ENCODE data around the gene TARP.

TARP gene

GRCh38 chr7:38280707-38281106 lies 7.3 kb upstream of the TARP start:
- TF ChIP-seq EZH2 (IDR thresholded peaks at IDR 0.05; ENCODE audit: low read depth) (no peak), CTCF (conservative IDR thresholded peaks at IDR 0.05) (no peak)
- Histone ChIP-seq H3K4me3 (no peak overlapping the region), H2AFZ (no peak overlapping the region), H3K4me1 (replicated peaks; ENCODE audit: insufficient read depth) (no peaks in the 10 kb centered on the region), H3K79me2 (ENCODE audit: low read depth) (no peaks in the 10 kb centered on the region), H3K9me2 (ENCODE audit: insufficient read depth) (no peaks in the 10 kb centered on the region), H3K27ac (no peak overlapping the region), H3K36me3 (ENCODE audit: low read depth) (no peaks in the 10 kb centered on the region), H4K20me1 (ENCODE audit: insufficient read depth) (no peaks in the 10 kb centered on the region), H3K9me3 (ENCODE audit: insufficient read depth, low read depth) (no peaks in the 10 kb centered on the region), H3K4me2 (no peak overlapping the region), H3F3A (ENCODE audit: insufficient read depth, low read depth) (no peaks in the 10 kb centered on the region), H3K27me3 (ENCODE audit: insufficient read depth, low read depth) (peaks cover 64% of the 10 kb centered on the region)
- no peak for DNase-seq
- ChIA-PET POLR2A (ENCODE audit: unreplicated experiment) (no interaction called here), CTCF (no interaction called here)
- intact Hi-C loops (cut with micrococcal nuclease; ENCODE audit: unreplicated experiment) = no loop called here
- BruUV-seq (replicated peaks) = no TSS peak

- no peak for TF ChIP-seq CTCF (conservative IDR thresholded peaks at IDR 0.05)
- TF ChIP-seq EZH2 (IDR thresholded peaks at IDR 0.05; ENCODE audit: low read depth) = no peak
- no peak for DNase-seq
- POLR2A ChIA-PET (ENCODE audit: unreplicated experiment) = no interaction called here
- CTCF ChIA-PET = no interaction called here
- H3K79me2 ChIP-seq (ENCODE audit: low read depth) = no peaks in the 10 kb centered on the region
- H3K4me1 ChIP-seq (replicated peaks; ENCODE audit: insufficient read depth) = no peaks in the 10 kb centered on the region
- H3K9me2 ChIP-seq (ENCODE audit: insufficient read depth) = 0 out of 2 replicates have a peak, but pooled peaks cover under 1% of the 10 kb centered on the region
- H3K36me3 ChIP-seq (ENCODE audit: low read depth) = no peaks in the 10 kb centered on the region
- H3K4me2 ChIP-seq = no peak overlapping the region
- H3K27me3 ChIP-seq (ENCODE audit: insufficient read depth, low read depth) = peaks cover 60% of the 10 kb centered on the region
- no TSS peak for BruUV-seq (replicated peaks)
- H3F3A ChIP-seq (ENCODE audit: insufficient read depth, low read depth) = no peaks in the 10 kb centered on the region
- intact Hi-C loops (cut with micrococcal nuclease; ENCODE audit: unreplicated experiment) = no loop called here
- H3K27ac ChIP-seq = no peak overlapping the region
- no peaks in the 10 kb centered on the region for H4K20me1 ChIP-seq (ENCODE audit: insufficient read depth)
- no peak overlapping the region for H2AFZ ChIP-seq
- H3K4me3 ChIP-seq = no peak overlapping the region
- H3K9me3 ChIP-seq (ENCODE audit: insufficient read depth, low read depth) = no peaks in the 10 kb centered on the region
Observed at GRCh38 chr7:38280000-38280399, 6.6 kb upstream of the TARP start.

GRCh38 chr7:38276096-38276877 lies 2.9 kb upstream of the TARP start:
- Histone ChIP-seq H4K20me1 (ENCODE audit: insufficient read depth) (no peaks in the 10 kb centered on the region), H3K4me1 (replicated peaks; ENCODE audit: insufficient read depth) (no peaks in the 10 kb centered on the region), H3K79me2 (ENCODE audit: low read depth) (no peaks in the 10 kb centered on the region), H3K4me3 (no peak overlapping the region), H3F3A (ENCODE audit: insufficient read depth, low read depth) (no peaks in the 10 kb centered on the region), H3K36me3 (ENCODE audit: low read depth) (no peaks in the 10 kb centered on the region), H2AFZ (no peak overlapping the region), H3K27ac (no peak overlapping the region), H3K4me2 (no peak overlapping the region), H3K27me3 (ENCODE audit: insufficient read depth, low read depth) (peaks cover 51% of the 10 kb centered on the region), H3K9me3 (ENCODE audit: insufficient read depth, low read depth) (no peaks in the 10 kb centered on the region), H3K9me2 (ENCODE audit: insufficient read depth) (0 out of 2 replicates have a peak, but pooled peaks cover 3% of the 10 kb centered on the region)
- ChIA-PET CTCF (interaction anchor here (0.6 kb wide), 1 partner anchor 46 kb away, joined by 3 read pairs; no protein-coding TSS in a partner anchor), POLR2A (ENCODE audit: unreplicated experiment) (interaction anchor here (0.7 kb wide), 1 partner anchor 10 kb away, joined by 21 read pairs; no protein-coding TSS in a partner anchor)
- DNase-seq = no peak
- intact Hi-C loops (cut with micrococcal nuclease; ENCODE audit: unreplicated experiment) = no loop called here
- no TSS peak for BruUV-seq (replicated peaks)
- no peak for TF ChIP-seq EZH2 (IDR thresholded peaks at IDR 0.05; ENCODE audit: low read depth)
- no peak for TF ChIP-seq CTCF (conservative IDR thresholded peaks at IDR 0.05)
